H1 (cell line): Measurements from ENCODE around the gene ANGPTL5. TPM values are rescaled to one million over a fixed set of nuclear protein-coding genes. Genes with fewer than 3 reads are reported as not detected.

ENCODE experiments used
- RXRA ChIP-seq: IDR thresholded peaks from 2 replicates; pipeline ENCODE4 v1.6.1; 2011; ENCODE audit warnings: low read depth, mild to moderate bottlenecking, low read length, moderate library complexity; ENCODE audit not compliant: insufficient read depth
- SIX5 ChIP-seq: IDR thresholded peaks from 2 replicates; pipeline ENCODE4 v1.6.1; 2011; ENCODE audit warnings: mild to moderate bottlenecking, low read depth, low read length
- polyA plus RNA-seq, 7 experiments: library from polyadenylated mRNA; depleted of rRNA in 3 of 7; stranded (reverse) in 5 of 7; unstranded in 2 of 7; fragments of >200 nt in 5 of 7; fragments of 200-250 nt in 2 of 7; gene quantifications; 1 replicate in 5 of 7; 2 replicates in 1 of 7; 4 replicates in 1 of 7; pipeline versions ENCODE4 v1.2.1 to v1.2.3, GENCODE V29; 2011 to 2013; ENCODE audit warnings: missing spikeins in 2 of 7, mixed read lengths in 2 of 7
- total RNA-seq: library from RNA; stranded (reverse); fragmentation: NEBNext Ultra II Directional; extraction: Animal tissue kit (Norgen Biotek cat#: 25700); gene quantifications from 2 replicates; pipeline ENCODE4 v1.2.1, GENCODE V29; 2021
- TF ChIP-seq, protein P1 (sequence below): fragments of 300-600 bp; sonication (generic); IDR thresholded peaks from 2 replicates; pipeline ENCODE4 v1.7.1; 2012; ENCODE audit warnings: low read length, moderate library complexity, mild to moderate bottlenecking, inconsistent platforms; ENCODE audit not compliant: insufficient replicate concordance

ANGPTL5 gene
- total and polyA plus RNA-seq, 2 of the 8 experiments (the other 6 are each of a cell fraction or from before 2014, with no cell fraction given) = not detected

DNA sequence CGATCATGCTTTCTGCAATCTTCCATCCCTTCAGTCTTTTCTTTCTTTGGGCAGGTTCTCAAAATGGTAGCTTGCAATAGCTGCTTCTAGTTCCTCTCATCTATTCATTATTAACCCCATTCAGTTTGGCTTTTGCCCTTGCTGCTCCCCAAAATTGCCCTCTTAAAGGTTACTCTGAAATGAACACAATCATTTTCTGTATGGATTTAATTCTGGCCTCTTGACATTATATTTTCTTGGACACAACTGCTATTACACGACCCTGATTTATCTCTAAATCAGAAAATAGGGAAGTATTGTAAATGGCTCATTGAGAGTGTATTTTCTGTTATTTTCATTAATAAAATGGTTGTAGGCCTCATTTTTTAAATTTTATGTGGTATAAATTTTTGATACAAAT is at the start of gene ANGPTL5 (continued):
- TF ChIP-seq, protein P1, sequence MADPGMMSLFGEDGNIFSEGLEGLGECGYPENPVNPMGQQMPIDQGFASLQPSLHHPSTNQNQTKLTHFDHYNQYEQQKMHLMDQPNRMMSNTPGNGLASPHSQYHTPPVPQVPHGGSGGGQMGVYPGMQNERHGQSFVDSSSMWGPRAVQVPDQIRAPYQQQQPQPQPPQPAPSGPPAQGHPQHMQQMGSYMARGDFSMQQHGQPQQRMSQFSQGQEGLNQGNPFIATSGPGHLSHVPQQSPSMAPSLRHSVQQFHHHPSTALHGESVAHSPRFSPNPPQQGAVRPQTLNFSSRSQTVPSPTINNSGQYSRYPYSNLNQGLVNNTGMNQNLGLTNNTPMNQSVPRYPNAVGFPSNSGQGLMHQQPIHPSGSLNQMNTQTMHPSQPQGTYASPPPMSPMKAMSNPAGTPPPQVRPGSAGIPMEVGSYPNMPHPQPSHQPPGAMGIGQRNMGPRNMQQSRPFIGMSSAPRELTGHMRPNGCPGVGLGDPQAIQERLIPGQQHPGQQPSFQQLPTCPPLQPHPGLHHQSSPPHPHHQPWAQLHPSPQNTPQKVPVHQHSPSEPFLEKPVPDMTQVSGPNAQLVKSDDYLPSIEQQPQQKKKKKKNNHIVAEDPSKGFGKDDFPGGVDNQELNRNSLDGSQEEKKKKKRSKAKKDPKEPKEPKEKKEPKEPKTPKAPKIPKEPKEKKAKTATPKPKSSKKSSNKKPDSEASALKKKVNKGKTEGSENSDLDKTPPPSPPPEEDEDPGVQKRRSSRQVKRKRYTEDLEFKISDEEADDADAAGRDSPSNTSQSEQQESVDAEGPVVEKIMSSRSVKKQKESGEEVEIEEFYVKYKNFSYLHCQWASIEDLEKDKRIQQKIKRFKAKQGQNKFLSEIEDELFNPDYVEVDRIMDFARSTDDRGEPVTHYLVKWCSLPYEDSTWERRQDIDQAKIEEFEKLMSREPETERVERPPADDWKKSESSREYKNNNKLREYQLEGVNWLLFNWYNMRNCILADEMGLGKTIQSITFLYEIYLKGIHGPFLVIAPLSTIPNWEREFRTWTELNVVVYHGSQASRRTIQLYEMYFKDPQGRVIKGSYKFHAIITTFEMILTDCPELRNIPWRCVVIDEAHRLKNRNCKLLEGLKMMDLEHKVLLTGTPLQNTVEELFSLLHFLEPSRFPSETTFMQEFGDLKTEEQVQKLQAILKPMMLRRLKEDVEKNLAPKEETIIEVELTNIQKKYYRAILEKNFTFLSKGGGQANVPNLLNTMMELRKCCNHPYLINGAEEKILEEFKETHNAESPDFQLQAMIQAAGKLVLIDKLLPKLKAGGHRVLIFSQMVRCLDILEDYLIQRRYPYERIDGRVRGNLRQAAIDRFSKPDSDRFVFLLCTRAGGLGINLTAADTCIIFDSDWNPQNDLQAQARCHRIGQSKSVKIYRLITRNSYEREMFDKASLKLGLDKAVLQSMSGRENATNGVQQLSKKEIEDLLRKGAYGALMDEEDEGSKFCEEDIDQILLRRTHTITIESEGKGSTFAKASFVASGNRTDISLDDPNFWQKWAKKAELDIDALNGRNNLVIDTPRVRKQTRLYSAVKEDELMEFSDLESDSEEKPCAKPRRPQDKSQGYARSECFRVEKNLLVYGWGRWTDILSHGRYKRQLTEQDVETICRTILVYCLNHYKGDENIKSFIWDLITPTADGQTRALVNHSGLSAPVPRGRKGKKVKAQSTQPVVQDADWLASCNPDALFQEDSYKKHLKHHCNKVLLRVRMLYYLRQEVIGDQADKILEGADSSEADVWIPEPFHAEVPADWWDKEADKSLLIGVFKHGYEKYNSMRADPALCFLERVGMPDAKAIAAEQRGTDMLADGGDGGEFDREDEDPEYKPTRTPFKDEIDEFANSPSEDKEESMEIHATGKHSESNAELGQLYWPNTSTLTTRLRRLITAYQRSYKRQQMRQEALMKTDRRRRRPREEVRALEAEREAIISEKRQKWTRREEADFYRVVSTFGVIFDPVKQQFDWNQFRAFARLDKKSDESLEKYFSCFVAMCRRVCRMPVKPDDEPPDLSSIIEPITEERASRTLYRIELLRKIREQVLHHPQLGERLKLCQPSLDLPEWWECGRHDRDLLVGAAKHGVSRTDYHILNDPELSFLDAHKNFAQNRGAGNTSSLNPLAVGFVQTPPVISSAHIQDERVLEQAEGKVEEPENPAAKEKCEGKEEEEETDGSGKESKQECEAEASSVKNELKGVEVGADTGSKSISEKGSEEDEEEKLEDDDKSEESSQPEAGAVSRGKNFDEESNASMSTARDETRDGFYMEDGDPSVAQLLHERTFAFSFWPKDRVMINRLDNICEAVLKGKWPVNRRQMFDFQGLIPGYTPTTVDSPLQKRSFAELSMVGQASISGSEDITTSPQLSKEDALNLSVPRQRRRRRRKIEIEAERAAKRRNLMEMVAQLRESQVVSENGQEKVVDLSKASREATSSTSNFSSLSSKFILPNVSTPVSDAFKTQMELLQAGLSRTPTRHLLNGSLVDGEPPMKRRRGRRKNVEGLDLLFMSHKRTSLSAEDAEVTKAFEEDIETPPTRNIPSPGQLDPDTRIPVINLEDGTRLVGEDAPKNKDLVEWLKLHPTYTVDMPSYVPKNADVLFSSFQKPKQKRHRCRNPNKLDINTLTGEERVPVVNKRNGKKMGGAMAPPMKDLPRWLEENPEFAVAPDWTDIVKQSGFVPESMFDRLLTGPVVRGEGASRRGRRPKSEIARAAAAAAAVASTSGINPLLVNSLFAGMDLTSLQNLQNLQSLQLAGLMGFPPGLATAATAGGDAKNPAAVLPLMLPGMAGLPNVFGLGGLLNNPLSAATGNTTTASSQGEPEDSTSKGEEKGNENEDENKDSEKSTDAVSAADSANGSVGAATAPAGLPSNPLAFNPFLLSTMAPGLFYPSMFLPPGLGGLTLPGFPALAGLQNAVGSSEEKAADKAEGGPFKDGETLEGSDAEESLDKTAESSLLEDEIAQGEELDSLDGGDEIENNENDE = no peak
- TF ChIP-seq SIX5 = no peak
- no peak for TF ChIP-seq RXRA
